ENCODE results near the gene HIPK1.
"Not testable (repeated sequence)": the region's sequence is repeated elsewhere in the genome, so short reads cannot be mapped to it uniquely, and the experiment has no call there.

HIPK1 gene

GRCh38 chr1:113981962-113982931 is 53.1 kb downstream of the HIPK1 start:
- peak; percentile 79 for DNase-seq (ENCODE audit: low read depth, low spot score)

DNA sequence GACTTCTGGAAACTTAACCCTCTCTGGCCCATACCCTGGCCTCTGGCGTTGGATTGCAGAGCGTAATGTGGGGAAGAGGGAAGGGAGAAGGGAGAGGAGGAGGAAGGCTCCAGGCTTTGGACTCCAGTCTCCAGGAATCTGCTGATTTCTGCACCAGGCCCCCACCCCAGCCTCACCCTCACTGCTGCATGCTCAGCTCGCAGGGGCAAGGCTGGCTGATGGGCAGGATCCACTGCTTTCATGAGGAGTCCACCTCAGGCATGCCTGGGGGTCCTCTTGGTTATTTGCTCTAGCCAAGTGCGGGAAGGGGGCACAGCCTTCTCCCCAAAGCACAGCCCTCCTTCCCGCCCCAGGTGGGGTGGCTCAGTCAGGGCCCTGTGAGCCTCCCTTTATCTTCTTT is 53.8 kb downstream of the HIPK1 start:
- DNase-seq (ENCODE audit: low read depth, low spot score): no peak

DNA sequence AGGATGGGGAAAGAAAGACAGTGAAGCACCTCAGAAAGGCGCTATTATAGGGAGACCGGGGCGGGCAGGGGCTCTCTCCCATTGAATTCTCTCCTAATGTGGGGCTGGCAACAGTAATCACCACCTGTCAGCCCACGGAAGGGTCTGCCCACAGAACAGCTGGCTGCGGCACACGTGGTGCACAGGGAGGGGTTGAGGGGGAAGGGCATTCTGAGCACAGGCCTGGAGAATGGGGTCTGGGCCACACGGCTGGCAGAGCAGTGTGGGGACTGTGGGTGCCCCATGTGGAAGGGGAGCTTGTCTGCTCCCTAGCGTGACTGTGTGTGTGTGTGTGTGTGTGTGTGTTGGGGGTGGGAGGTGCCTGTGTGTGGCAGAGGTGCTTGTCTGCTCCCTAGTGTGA is 54.3 kb downstream of the HIPK1 start:
- DNase-seq (ENCODE audit: low read depth, low spot score): no peak

DNA sequence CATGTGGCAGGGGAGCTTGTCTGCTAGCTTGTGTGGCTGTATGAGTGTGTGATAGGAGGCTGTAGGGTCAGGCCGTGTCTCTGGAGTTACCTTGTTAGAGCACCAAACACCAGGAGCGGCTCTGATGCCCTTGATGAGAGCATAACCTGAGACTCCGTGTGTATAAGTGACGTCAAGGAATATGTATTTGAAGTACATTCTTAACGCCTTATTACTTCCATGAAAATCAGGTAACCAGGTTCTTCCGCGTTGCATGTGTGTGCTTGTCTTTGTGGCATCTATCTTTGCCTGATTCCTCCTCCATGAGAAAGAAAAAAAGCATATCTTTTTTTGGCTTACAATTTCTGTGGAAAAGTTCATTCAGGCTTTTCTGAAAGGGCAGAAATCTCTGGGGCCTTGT is 54.7 kb downstream of the HIPK1 start:
- DNase-seq (ENCODE audit: low read depth, low spot score): no peak

- DNase-seq (ENCODE audit: low read depth, low spot score): no peak
Measured at GRCh38 chr1:113984710-113985109, 55.6 kb downstream of the HIPK1 start.

DNA sequence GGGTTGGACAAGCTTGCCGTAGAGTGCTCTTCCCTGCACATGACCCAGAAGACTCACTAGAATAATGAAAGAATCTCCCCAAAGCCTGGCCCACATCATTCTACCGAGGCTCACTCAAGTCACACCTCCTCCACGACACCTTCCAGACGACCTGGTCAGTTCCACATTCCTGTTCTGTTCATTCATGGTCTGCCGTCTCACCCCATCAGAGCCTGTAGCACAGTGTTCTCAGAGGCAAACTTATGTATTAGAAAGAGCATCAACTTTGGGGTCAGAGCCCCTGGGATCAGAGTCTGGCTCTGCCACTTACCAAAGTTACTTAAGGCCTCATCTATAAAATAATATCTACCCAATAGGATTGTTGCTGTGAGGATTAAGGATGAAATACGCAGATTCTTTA is 57.7 kb downstream of the HIPK1 start:
- DNase-seq (ENCODE audit: low read depth, low spot score): no peak

- DNase-seq (ENCODE audit: low read depth, low spot score): no peak
Measured at GRCh38 chr1:113987259-113987658, 58.1 kb downstream of the HIPK1 start.

- no peak for DNase-seq (ENCODE audit: low read depth, low spot score)
Measured at GRCh38 chr1:113990530-113990929, 61.4 kb downstream of the HIPK1 start.

- no peak for DNase-seq (ENCODE audit: low read depth, low spot score)
Measured at GRCh38 chr1:113990961-113991360, 61.8 kb downstream of the HIPK1 start.

DNA sequence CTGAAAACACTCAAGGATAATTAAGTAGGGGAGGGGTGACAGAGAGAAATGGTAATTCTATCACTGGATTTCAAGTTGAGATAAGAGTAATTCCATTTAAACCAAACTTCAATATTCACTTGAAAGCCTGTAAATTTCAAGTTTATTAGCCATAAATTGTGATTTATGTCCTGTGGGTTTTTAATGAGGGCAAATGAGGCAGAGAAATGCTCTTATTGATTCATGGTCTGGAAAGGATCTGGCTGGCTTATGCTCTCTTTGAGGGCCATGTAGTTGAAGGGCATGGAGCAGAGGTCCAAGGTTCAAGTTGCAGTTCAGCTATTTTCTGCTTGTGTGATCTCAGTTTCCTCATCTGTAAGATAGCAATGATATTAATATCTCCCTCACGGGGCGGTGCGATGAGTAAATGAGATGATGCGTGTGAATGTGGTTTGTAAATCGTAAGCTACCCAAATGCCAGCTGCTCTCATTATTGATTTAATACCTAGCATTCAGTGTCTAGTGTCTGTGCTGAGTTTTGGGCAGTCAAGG is 62.4 kb downstream of the HIPK1 start:
- DNase-seq (ENCODE audit: low read depth, low spot score): no peak

GRCh38 chr1:113993072-113993471 is 63.9 kb downstream of the HIPK1 start:
- no peak for DNase-seq (ENCODE audit: low read depth, low spot score)

- no peak for DNase-seq (ENCODE audit: low read depth, low spot score)
Measured at GRCh38 chr1:113993766-113994165, 64.6 kb downstream of the HIPK1 start.

- no peak for DNase-seq (ENCODE audit: low read depth, low spot score)
Measured at GRCh38 chr1:113995382-113995781, 66.3 kb downstream of the HIPK1 start.

DNA sequence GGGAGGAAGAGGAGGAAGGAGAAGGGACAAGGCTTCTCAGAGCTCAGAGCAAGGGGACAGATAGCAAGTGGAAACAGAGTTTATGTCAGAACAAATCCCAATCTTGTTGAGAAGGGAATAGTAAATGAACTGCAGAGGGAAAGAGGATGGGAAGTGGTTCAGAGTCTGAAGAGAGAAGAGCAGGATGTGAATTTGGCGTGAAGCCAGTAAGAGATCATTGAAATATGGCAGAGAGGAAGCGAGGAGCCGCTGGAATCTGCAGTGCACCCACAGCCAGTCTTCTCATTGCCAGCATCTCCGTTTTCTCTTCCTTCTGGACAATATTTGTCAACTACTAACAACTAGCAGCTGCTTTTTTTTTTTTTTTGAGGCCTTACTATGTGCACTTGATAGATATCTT is 69.2 kb downstream of the HIPK1 start:
- no peak for DNase-seq (ENCODE audit: low read depth, low spot score)

DNA sequence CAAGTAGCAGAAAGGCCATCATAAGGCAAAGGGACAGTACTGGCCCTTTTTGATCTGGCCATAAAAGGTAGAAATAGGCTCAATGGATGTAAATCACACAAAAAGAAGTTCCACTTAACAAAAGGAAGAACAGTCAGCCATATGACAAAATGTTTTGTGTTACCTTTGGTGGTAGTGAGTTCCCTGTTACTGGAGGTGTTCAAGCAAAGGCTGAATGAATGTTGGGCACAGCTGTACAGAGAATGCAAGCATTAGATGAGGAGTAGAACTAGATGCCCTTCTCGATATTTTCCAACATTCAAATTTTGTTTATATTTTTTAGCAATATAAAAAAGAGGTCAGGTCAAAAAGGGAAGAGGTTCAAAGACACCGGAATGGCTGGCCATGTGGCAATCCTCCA is 70.1 kb downstream of the HIPK1 start:
- no peak for DNase-seq (ENCODE audit: low read depth, low spot score)

- no peak for DNase-seq (ENCODE audit: low read depth, low spot score)
Measured at GRCh38 chr1:113999799-114000198, 70.7 kb downstream of the HIPK1 start.

- DNase-seq (ENCODE audit: low read depth, low spot score): no peak
Measured at GRCh38 chr1:114000406-114000805, 71.3 kb downstream of the HIPK1 start.

DNA sequence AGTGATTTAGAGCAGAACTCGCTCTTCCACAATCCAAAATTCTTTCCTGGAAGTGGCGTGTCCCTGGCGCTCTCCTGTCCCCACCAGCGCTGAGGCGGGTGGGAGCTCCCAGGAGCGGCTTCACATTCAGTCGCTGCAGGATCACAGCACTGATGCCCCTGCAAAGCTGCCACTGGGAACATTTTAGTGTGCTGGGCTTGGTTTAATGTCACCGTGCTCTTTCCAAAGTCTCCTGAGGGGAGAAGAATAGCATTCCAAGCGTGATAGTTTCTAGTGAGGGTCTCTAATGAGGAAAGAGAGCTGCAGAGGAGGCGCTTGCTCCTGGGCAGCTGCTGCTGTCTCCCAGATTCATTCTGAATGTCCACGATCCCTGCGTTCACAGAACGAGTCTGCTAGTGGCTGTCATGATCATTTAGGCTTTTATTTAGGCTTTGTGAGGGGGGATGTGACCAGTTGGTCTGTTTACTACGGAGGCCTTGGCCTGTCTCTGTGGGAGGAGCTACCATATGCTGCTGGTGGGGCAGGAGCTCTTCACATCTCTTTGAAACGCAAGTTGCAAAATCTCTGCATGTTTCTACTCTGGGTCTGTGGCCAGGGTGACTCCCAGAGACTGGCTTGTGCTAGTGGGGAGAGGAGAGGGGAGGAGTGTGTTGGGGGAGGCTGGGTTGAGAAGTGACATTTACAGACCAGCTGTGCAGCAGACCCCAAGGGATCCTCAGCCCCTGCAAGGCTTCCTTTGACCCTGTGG is 73.5 kb downstream of the HIPK1 start:
- DNase-seq (ENCODE audit: low read depth, low spot score): peak; percentile 66

- DNase-seq (ENCODE audit: low read depth, low spot score): no peak
Measured at GRCh38 chr1:114003431-114003830, 74.3 kb downstream of the HIPK1 start.

GRCh38 chr1:114006825-114007224 is 77.7 kb downstream of the HIPK1 start:
- not testable (repeated sequence) for DNase-seq (ENCODE audit: low read depth, low spot score)

DNA sequence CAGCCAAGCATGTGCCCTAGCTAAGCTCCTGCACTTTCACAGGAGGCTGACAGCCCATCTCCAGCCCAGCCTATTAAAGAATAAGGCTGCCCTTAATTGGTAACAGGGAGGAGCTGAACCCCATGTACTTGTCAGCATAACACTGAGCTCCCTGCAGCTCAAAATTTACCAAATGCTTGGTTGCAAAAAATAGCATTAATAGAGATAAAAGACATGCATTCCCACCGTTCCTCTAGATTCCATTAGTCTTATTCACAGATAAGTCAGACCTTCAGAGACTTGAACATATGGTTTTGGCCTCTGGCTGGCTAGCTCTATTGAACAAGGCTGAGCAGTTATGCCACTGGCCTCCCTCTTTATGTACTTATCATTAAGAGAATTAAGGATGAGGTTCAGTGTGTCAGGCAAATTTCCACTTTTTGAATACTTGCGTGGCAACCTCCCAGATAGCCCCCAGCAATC is 79.4 kb downstream of the HIPK1 start:
- DNase-seq (ENCODE audit: low read depth, low spot score): no peak

DNA sequence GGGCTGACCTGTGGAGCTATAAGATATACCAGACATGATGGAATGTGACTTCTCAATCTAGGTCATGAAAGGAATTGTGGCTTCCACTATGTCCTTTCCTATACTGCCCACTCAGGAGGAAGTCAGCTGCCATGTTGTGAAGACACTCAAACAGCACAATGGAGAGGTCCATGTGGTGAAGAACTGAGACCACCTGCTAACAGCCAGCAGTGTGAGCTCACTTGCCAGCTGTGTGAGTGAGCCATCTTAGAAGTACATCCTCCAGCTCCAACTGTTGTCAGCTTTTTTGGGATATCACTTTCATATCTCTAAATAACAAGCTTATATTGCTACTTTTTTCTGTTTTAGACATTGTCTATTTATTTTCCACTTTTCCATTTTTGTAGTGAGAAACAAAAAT is 79.9 kb downstream of the HIPK1 start:
- DNase-seq (ENCODE audit: low read depth, low spot score): no peak

Data from ELF-1 (cell line).